GM12878 (cell line): ENCODE measurements around the gene CSAD.

ENCODE experiments used
- ATF2 ChIP-seq: IDR thresholded peaks from 2 replicates; pipeline ENCODE4 v1.6.1; 2012; ENCODE audit warnings: low read length, inconsistent platforms
- CEBPB ChIP-seq, 2 experiments: fragments of 150-350 bp in 1 of 2; IDR thresholded peaks; 2 replicates each; pipeline ENCODE4 v1.6.1; 2012 to 2014; ENCODE audit warnings: low read depth in 2 of 2, low read length in 2 of 2, borderline replicate concordance in 1 of 2, inconsistent platforms in 1 of 2
- FOS ChIP-seq: IDR thresholded peaks from 3 replicates; pipeline ENCODE4 v1.6.1; 2011; ENCODE audit warnings: borderline replicate concordance; ENCODE audit not compliant: insufficient read length; ENCODE audit errors: extremely low read depth
- JUND ChIP-seq: IDR thresholded peaks from 2 replicates; pipeline ENCODE4 v1.6.1; 2012; ENCODE audit warnings: low read depth, mild to moderate bottlenecking, low read length, improper control_type of control experiment, moderate library complexity
- POLR2A ChIP-seq: IDR thresholded peaks from 2 replicates; pipeline ENCODE4 v1.6.1; 2011; ENCODE audit warnings: low read depth, mild to moderate bottlenecking, low read length

DNA sequence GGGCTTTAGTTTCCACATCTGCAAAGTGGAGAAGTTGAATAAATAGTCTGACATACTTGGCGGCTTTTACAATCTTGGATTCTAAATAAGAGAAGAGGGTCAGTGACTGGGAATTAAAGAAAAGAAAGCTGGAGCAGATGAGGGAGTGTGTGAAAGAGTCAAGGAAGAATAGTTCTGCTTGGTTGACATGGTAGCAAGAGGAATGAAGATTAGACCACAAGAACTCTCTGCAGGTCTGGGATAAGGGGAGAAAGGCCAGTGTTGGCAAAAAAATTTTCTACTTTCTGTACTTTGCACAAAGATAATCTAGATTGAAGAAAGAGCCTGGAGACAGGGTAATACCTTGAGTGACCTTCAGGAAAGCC lies 20.4 kb upstream of the CSAD start:
- no peak for TF ChIP-seq FOS
- no peak for TF ChIP-seq CEBPB (IDR thresholded peaks at IDR 0.05; ENCODE audit: borderline replicate concordance in 1 of 2, low read depth in 2 of 2, low read length in 2 of 2)
- TF ChIP-seq ATF2, result no peak
- TF ChIP-seq JUND, result no peak
- no peak for TF ChIP-seq POLR2A
